A549 (cell line): ENCODE data around the gene ATP6V0A1. TPM values are rescaled to one million over a fixed set of nuclear protein-coding genes. Genes with fewer than 3 reads are reported as not detected.
A peak's percentile ranks its signal among the peaks of the same experiment; 100 is the strongest.

ENCODE experiments used
- ATAC-seq, 2 experiments: fragments of 200-7000 bp in 1 of 2; fragments of >200 bp in 1 of 2; cut with Nextera tagmentation in 1 of 2; cut with Tn5 transposase in 1 of 2; 3 replicates each; pipeline versions ENCODE4 v1.8.0 to v1.9.1; 2018 to 2020; ENCODE audit warnings: mild to moderate bottlenecking in 1 of 2, moderate library complexity in 1 of 2
- CTCF ChIA-PET: fragments of 300-600 bp; sonication (Branson Sonifier 250); formaldehyde crosslinking; extraction: SDS; loops from one replicate; lab custom pipeline; 2021; ENCODE audit warnings: antibody characterized with exemption, inconsistent platforms; lab: Yijun Ruan, JAX
- POLR2A ChIA-PET: fragments of 350-600 bp; formaldehyde crosslinking; extraction: SDS; loops from one replicate; lab custom pipeline; 2021; ENCODE audit warnings: antibody characterized with exemption, inconsistent platforms; lab: Yijun Ruan, JAX
- DNase-seq, 2 experiments: peaks; one replicate each; pipeline versions ENCODE4 v3.0.0 to v3.0.0-alpha.2; 2011 to 2016; ENCODE audit warnings: low read depth in 1 of 2, low spot score in 1 of 2
- FAIRE-seq: peaks from 2 replicates; lab custom pipeline; 2011; peaks lifted over from hg19 to GRCh38; lab: Jason Lieb, UNC
- H3K27ac ChIP-seq, 2 experiments: fragments of >200 bp; sonication (Bioruptor Twin); formaldehyde crosslinking; 3 replicates each; pipeline ENCODE4 v1.5.1; 2016 to 2017
- H3K4me1 ChIP-seq: fragments of >200 bp; sonication (Bioruptor Twin); formaldehyde crosslinking; 3 replicates; pipeline ENCODE4 v1.6.1; 2016
- H3K4me2 ChIP-seq: fragments of >200 bp; sonication (Bioruptor Twin); formaldehyde crosslinking; 3 replicates; pipeline ENCODE4 v1.6.1; 2016
- H3K4me3 ChIP-seq: fragments of >200 bp; sonication (Bioruptor Twin); formaldehyde crosslinking; 3 replicates; pipeline ENCODE4 v1.5.1; 2016
- H3K9me3 ChIP-seq: fragments of >200 bp; sonication (Bioruptor Twin); formaldehyde crosslinking; 3 replicates; pipeline ENCODE4 v1.6.1; 2016
- BHLHE40 ChIP-seq: IDR thresholded peaks from 2 replicates; pipeline ENCODE4 v1.6.1; 2012; ENCODE audit warnings: low read depth, low read length, inconsistent platforms
- CBX2 ChIP-seq: fragments of 200-600 bp; sonication (generic); IDR thresholded peaks from 2 replicates; pipeline ENCODE4 v1.6.1; 2016; ENCODE audit warnings: low read depth, mild to moderate bottlenecking, borderline replicate concordance
- CEBPB ChIP-seq, 2 experiments: fragments of >200 bp in 1 of 2; sonication (Bioruptor Twin) in 1 of 2; formaldehyde crosslinking in 1 of 2; IDR thresholded peaks; 2 replicates each; pipeline ENCODE4 v1.6.1; 2012 to 2016
- EP300 ChIP-seq, 2 experiments: fragments of >200 bp; sonication (Bioruptor Twin); formaldehyde crosslinking; IDR thresholded peaks; 2 replicates in 1 of 2; 3 replicates in 1 of 2; pipeline ENCODE4 v1.6.1; 2016 to 2017
- ESRRA ChIP-seq: fragments of 150-350 bp; IDR thresholded peaks from 2 replicates; pipeline ENCODE4 v1.6.1; 2014; ENCODE audit warnings: mild to moderate bottlenecking, low read length, borderline replicate concordance
- FOSB ChIP-seq: fragments of 250-450 bp; sonication (Bioruptor Pico); IDR thresholded peaks from 2 replicates; pipeline ENCODE4 v1.5.0; 2020; ENCODE audit warnings: mild to moderate bottlenecking, moderate library complexity
- FOSL2 ChIP-seq, 2 experiments: fragments of 450-650 bp in 1 of 2; fragments of >200 bp in 1 of 2; sonication (Bioruptor Twin) in 1 of 2; formaldehyde crosslinking; IDR thresholded peaks; 2 replicates each; pipeline versions ENCODE4 v1.5.0 to v1.6.1; 2016 to 2020; ENCODE audit warnings: mild to moderate bottlenecking in 1 of 2, moderate library complexity in 1 of 2
- FOXS1 ChIP-seq: fragments of 250-450 bp; sonication (Bioruptor Pico); IDR thresholded peaks from 2 replicates; pipeline ENCODE4 v1.5.0; 2020; ENCODE audit warnings: mild to moderate bottlenecking, moderate library complexity
- HDAC2 ChIP-seq: fragments of 200-600 bp; sonication (generic); IDR thresholded peaks from 2 replicates; pipeline ENCODE4 v1.6.1; 2016
- HOXA7 ChIP-seq: fragments of 250-450 bp; sonication (Bioruptor Pico); IDR thresholded peaks from 2 replicates; pipeline ENCODE4 v1.5.0; 2020; ENCODE audit warnings: mild to moderate bottlenecking, moderate library complexity
- HOXB13 ChIP-seq: fragments of 250-450 bp; sonication (Bioruptor Pico); IDR thresholded peaks from 2 replicates; pipeline ENCODE4 v1.5.0; 2020; ENCODE audit warnings: low read depth, mild to moderate bottlenecking, moderate library complexity
- HOXB5 ChIP-seq: fragments of 250-450 bp; sonication (Bioruptor Pico); IDR thresholded peaks from 2 replicates; pipeline ENCODE4 v1.5.0; 2020; ENCODE audit warnings: mild to moderate bottlenecking, moderate library complexity
- JUN ChIP-seq, 2 experiments: fragments of >200 bp; sonication (Bioruptor Twin); formaldehyde crosslinking; IDR thresholded peaks; 2 replicates in 1 of 2; 3 replicates in 1 of 2; pipeline ENCODE4 v1.6.1; 2016 to 2017
- KDM1A ChIP-seq: fragments of 200-600 bp; sonication (generic); IDR thresholded peaks from 2 replicates; pipeline ENCODE4 v1.6.1; 2016; ENCODE audit warnings: low read depth, mild to moderate bottlenecking
- KDM5A ChIP-seq: fragments of 200-600 bp; sonication (generic); IDR thresholded peaks from 2 replicates; pipeline ENCODE4 v1.6.1; 2016; ENCODE audit warnings: antibody characterized with exemption, mild to moderate bottlenecking
- MAFK ChIP-seq: fragments of 450-650 bp; IDR thresholded peaks from 2 replicates; pipeline ENCODE4 v1.6.1; 2014; ENCODE audit not compliant: partially characterized antibody
- MAZ ChIP-seq: fragments of 150-350 bp; IDR thresholded peaks from 2 replicates; pipeline ENCODE4 v1.6.1; 2014; ENCODE audit warnings: antibody characterized with exemption, low read depth, low read length, borderline replicate concordance
- MYC ChIP-seq: IDR thresholded peaks from 2 replicates; pipeline ENCODE4 v1.6.1; 2012; ENCODE audit warnings: mild to moderate bottlenecking, inconsistent platforms, low read length, improper control_type of control experiment, borderline replicate concordance
- NPAS2 ChIP-seq: fragments of 250-450 bp; sonication (Bioruptor Pico); IDR thresholded peaks from 2 replicates; pipeline ENCODE4 v1.8.0; 2022; ENCODE audit warnings: mild to moderate bottlenecking, moderate library complexity, borderline replicate concordance
- NR3C1 ChIP-seq: fragments of >200 bp; sonication (Bioruptor Twin); formaldehyde crosslinking; IDR thresholded peaks from 3 replicates; pipeline ENCODE4 v1.6.1; 2017
- PHF8 ChIP-seq: fragments of 200-600 bp; sonication (generic); IDR thresholded peaks from 2 replicates; pipeline ENCODE4 v1.6.1; 2016; ENCODE audit warnings: low read depth, mild to moderate bottlenecking, antibody characterized with exemption, moderate library complexity, borderline replicate concordance
- POLR2A ChIP-seq: IDR thresholded peaks from 2 replicates; pipeline ENCODE4 v1.6.1; 2012; ENCODE audit warnings: mild to moderate bottlenecking, low read length
- POLR2AphosphoS2 ChIP-seq: conservative IDR thresholded peaks from 2 replicates; pipeline ENCODE4 v1.6.1; 2012; ENCODE audit warnings: low read length, improper control_type of control experiment, inconsistent platforms
- RARB ChIP-seq: fragments of 250-450 bp; sonication (Bioruptor Pico); IDR thresholded peaks from 2 replicates; pipeline ENCODE4 v1.8.0; 2021; ENCODE audit warnings: mild to moderate bottlenecking, moderate library complexity
- RCOR1 ChIP-seq: fragments of 150-350 bp; IDR thresholded peaks from 2 replicates; pipeline ENCODE4 v1.6.1; 2014; ENCODE audit warnings: antibody characterized with exemption, low read length, low read depth
- RFX5 ChIP-seq: fragments of 450-650 bp; IDR thresholded peaks from 2 replicates; pipeline ENCODE4 v1.7.1; 2014; ENCODE audit warnings: antibody characterized with exemption, mild to moderate bottlenecking, moderate library complexity
- RNF2 ChIP-seq: fragments of 200-600 bp; sonication (generic); IDR thresholded peaks from 2 replicates; pipeline ENCODE4 v1.6.1; 2016; ENCODE audit warnings: low read depth, mild to moderate bottlenecking, antibody characterized with exemption, moderate library complexity, borderline replicate concordance
- SMC3 ChIP-seq: fragments of >200 bp; sonication (Bioruptor Twin); formaldehyde crosslinking; IDR thresholded peaks from 3 replicates; pipeline ENCODE4 v1.6.1; 2018; ENCODE audit warnings: inconsistent platforms
- TFCP2L1 ChIP-seq: fragments of 250-450 bp; sonication (Bioruptor Pico); IDR thresholded peaks from 2 replicates; pipeline ENCODE4 v1.5.0; 2021; ENCODE audit warnings: mild to moderate bottlenecking
- TP53 ChIP-seq: fragments of 250-450 bp; sonication (Bioruptor Pico); IDR thresholded peaks from 2 replicates; pipeline ENCODE4 v1.5.0; 2021; ENCODE audit warnings: mild to moderate bottlenecking, moderate library complexity
- ZC3H11A ChIP-seq: fragments of 450-650 bp; IDR thresholded peaks from 2 replicates; pipeline ENCODE4 v1.6.1; 2014; ENCODE audit warnings: antibody characterized with exemption, mild to moderate bottlenecking
- ZFP36 ChIP-seq: fragments of 450-650 bp; IDR thresholded peaks from 2 replicates; pipeline ENCODE4 v1.6.1; 2014; ENCODE audit warnings: borderline replicate concordance; ENCODE audit not compliant: partially characterized antibody
- ZNF302 ChIP-seq: fragments of 250-450 bp; sonication (Bioruptor Pico); IDR thresholded peaks from 2 replicates; pipeline ENCODE4 v1.9.0; 2021; ENCODE audit warnings: inconsistent platforms, mild to moderate bottlenecking, moderate library complexity
- WGBS: methylation state at CpG from one replicate; pipeline ENCODE4 v1.1.6; 2017; ENCODE audit errors: missing lambda C conversion rate; 5-methylcytosine and 5-hydroxymethylcytosine counted together
- polyA plus RNA-seq, 4 experiments: library from polyadenylated mRNA; depleted of rRNA in 3 of 4; stranded (reverse); fragments of >200 nt; fragmentation: RNase III in 1 of 4; extraction: RNeasy Plus Mini Kit Qiagen cat#74134 plus additional on column Dnase treatment in 1 of 4; gene quantifications; 2 replicates in 3 of 4; 3 replicates in 1 of 4; pipeline ENCODE4 v1.2.3, GENCODE V29; 2011 to 2017
- TF ChIP-seq, protein P1 (sequence below): fragments of 150-350 bp; IDR thresholded peaks from 2 replicates; pipeline ENCODE4 v1.6.1; 2014; ENCODE audit warnings: low read depth, mild to moderate bottlenecking, low read length
- TF ChIP-seq, protein P2 (sequence below): fragments of >200 bp; sonication (Bioruptor Twin); formaldehyde crosslinking; IDR thresholded peaks from 3 replicates; pipeline ENCODE4 v1.5.1; 2016
- TF ChIP-seq, protein P3 (sequence below): fragments of 250-450 bp; sonication (Bioruptor Pico); IDR thresholded peaks from 2 replicates; pipeline ENCODE4 v1.5.0; 2020; ENCODE audit warnings: low read depth, mild to moderate bottlenecking, moderate library complexity
- TF ChIP-seq, protein P4 (sequence below): IDR thresholded peaks from 2 replicates; pipeline ENCODE4 v1.6.1; 2012
- TF ChIP-seq, protein P5 (sequence below): fragments of >200 bp; sonication (Bioruptor Twin); formaldehyde crosslinking; IDR thresholded peaks from 2 replicates; pipeline ENCODE4 v1.6.1; 2016
- TF ChIP-seq, protein P6 (sequence below): IDR thresholded peaks from 2 replicates; pipeline ENCODE4 v1.6.1; 2012; ENCODE audit warnings: low read depth, borderline replicate concordance

Gene ATP6V0A1
- polyA plus RNA-seq, 2 of the 4 experiments (the other 2 are of a cell fraction): 27.3 to 33.7 TPM

- Histone ChIP-seq H3K4me2 (peak within 1 kb of the TSS; percentile 74), H3K9me3 (no peaks in the 10 kb centered on the region), H3K4me3 (peak within 1 kb of the TSS; percentile 82), H3K4me1 (peaks cover 31% of the 10 kb centered on the region), H3K27ac (peak within 1 kb of the TSS; percentile 93 to 97)
- ChIA-PET CTCF (interaction anchor here (0.7 to 6.8 kb wide), 15 partner anchors 9 to 516 kb away, joined by 3 to 42 read pairs (median 4); partner anchors contain the start of genes HSD17B1 and NKIRAS2), POLR2A (interaction anchor here (0.5 to 2.1 kb wide), 16 partner anchors 9 to 463 kb away, joined by 3 to 22 read pairs (median 6); partner anchors contain the start of genes CAVIN1, PLEKHH3, PSMC3IP and RETREG3)
- ATAC-seq (peak; percentile 88 to 89), DNase-seq (peak; percentile 91 to 100), FAIRE-seq (no peak)
- 0% methylated on average over 1 of the region's 40 CpGs for WGBS
- no peak for TF ChIP-seq MAFK
- no peak for TF ChIP-seq POLR2AphosphoS2
- no peak for TF ChIP-seq ZFP36
- TF ChIP-seq, protein P1, sequence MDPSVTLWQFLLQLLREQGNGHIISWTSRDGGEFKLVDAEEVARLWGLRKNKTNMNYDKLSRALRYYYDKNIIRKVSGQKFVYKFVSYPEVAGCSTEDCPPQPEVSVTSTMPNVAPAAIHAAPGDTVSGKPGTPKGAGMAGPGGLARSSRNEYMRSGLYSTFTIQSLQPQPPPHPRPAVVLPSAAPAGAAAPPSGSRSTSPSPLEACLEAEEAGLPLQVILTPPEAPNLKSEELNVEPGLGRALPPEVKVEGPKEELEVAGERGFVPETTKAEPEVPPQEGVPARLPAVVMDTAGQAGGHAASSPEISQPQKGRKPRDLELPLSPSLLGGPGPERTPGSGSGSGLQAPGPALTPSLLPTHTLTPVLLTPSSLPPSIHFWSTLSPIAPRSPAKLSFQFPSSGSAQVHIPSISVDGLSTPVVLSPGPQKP: no peak
- no peak for TF ChIP-seq NPAS2
- TF ChIP-seq KDM5A: no peak
- TF ChIP-seq TP53: peak; percentile 61; the same call in 1 of the 2 replicates
- TF ChIP-seq ZNF302 (CRISPR knock-in tag): no peak
- TF ChIP-seq CEBPB (IDR thresholded peaks at IDR 0.05): no peak
- TF ChIP-seq KDM1A: no peak
- TF ChIP-seq RCOR1: no peak
- TF ChIP-seq, protein P2, sequence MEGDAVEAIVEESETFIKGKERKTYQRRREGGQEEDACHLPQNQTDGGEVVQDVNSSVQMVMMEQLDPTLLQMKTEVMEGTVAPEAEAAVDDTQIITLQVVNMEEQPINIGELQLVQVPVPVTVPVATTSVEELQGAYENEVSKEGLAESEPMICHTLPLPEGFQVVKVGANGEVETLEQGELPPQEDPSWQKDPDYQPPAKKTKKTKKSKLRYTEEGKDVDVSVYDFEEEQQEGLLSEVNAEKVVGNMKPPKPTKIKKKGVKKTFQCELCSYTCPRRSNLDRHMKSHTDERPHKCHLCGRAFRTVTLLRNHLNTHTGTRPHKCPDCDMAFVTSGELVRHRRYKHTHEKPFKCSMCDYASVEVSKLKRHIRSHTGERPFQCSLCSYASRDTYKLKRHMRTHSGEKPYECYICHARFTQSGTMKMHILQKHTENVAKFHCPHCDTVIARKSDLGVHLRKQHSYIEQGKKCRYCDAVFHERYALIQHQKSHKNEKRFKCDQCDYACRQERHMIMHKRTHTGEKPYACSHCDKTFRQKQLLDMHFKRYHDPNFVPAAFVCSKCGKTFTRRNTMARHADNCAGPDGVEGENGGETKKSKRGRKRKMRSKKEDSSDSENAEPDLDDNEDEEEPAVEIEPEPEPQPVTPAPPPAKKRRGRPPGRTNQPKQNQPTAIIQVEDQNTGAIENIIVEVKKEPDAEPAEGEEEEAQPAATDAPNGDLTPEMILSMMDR: no peak
- TF ChIP-seq PHF8: peak; percentile 14; the same call in 1 of the 2 replicates
- TF ChIP-seq RFX5: no peak; the same call in 1 of the 2 replicates
- TF ChIP-seq TFCP2L1: no peak
- no peak for TF ChIP-seq FOSL2 (IDR thresholded peaks at IDR 0.05)
- no peak for TF ChIP-seq FOSL2 (CRISPR knock-in tag; IDR thresholded peaks at IDR 0.05)
- TF ChIP-seq CBX2: no peak
- TF ChIP-seq, protein P3, sequence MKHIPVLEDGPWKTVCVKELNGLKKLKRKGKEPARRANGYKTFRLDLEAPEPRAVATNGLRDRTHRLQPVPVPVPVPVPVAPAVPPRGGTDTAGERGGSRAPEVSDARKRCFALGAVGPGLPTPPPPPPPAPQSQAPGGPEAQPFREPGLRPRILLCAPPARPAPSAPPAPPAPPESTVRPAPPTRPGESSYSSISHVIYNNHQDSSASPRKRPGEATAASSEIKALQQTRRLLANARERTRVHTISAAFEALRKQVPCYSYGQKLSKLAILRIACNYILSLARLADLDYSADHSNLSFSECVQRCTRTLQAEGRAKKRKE (CRISPR knock-in tag): no peak
- TF ChIP-seq, protein P4, sequence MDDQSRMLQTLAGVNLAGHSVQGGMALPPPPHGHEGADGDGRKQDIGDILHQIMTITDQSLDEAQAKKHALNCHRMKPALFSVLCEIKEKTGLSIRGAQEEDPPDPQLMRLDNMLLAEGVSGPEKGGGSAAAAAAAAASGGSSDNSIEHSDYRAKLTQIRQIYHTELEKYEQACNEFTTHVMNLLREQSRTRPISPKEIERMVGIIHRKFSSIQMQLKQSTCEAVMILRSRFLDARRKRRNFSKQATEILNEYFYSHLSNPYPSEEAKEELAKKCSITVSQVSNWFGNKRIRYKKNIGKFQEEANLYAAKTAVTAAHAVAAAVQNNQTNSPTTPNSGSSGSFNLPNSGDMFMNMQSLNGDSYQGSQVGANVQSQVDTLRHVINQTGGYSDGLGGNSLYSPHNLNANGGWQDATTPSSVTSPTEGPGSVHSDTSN: no peak
- TF ChIP-seq MAZ: 0 out of 2 replicates have a peak, but pooled peaks have one; percentile 19
- peak; percentile 85 for TF ChIP-seq MYC
- TF ChIP-seq POLR2A: peak; percentile 54
- no peak for TF ChIP-seq SMC3
- TF ChIP-seq ZC3H11A: no peak
- TF ChIP-seq FOSB (CRISPR knock-in tag): no peak
- TF ChIP-seq, protein P5, sequence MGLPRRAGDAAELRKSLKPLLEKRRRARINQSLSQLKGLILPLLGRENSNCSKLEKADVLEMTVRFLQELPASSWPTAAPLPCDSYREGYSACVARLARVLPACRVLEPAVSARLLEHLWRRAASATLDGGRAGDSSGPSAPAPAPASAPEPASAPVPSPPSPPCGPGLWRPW: no peak
- TF ChIP-seq BHLHE40: peak; percentile 93
- no peak for TF ChIP-seq EP300 (IDR thresholded peaks at IDR 0.05)
- peak; percentile 83 to 96; a peak in 4 of 5 replicates for TF ChIP-seq JUN (IDR thresholded peaks at IDR 0.05)
- no peak for TF ChIP-seq HOXB13 (CRISPR knock-in tag)
- TF ChIP-seq HDAC2: no peak
- no peak for TF ChIP-seq HOXA7 (CRISPR knock-in tag)
- no peak for TF ChIP-seq HOXB5 (CRISPR knock-in tag)
- no peak for TF ChIP-seq RARB (CRISPR knock-in tag)
- no peak for TF ChIP-seq FOXS1 (CRISPR knock-in tag)
- no peak for TF ChIP-seq NR3C1
- no peak for TF ChIP-seq ESRRA
- TF ChIP-seq, protein P6, sequence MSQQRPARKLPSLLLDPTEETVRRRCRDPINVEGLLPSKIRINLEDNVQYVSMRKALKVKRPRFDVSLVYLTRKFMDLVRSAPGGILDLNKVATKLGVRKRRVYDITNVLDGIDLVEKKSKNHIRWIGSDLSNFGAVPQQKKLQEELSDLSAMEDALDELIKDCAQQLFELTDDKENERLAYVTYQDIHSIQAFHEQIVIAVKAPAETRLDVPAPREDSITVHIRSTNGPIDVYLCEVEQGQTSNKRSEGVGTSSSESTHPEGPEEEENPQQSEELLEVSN: peak; percentile 70; the same call in 1 of the 2 replicates
- no peak for TF ChIP-seq RNF2
These were observed 77.3 kb downstream of the ATP6V0A1 start, which contains the start of gene NAGLU for GRCh38 chr17:42536048-42536371. NAGLU (plus strand) TSS chr17:42536241; CDS start chr17:42536273, 32 bp downstream.
